Loucy (cell line): ENCODE measurements around the gene CYP4F11.

Experiments used
- H2AFZ ChIP-seq: fragments of 200-600 bp; sonication (generic); 2 replicates; pipeline ENCODE4 v1.6.0; 2016; ENCODE audit warnings: antibody characterized with exemption, mild to moderate bottlenecking, low read length, moderate library complexity
- H3F3A ChIP-seq: fragments of 200-600 bp; 2 replicates; pipeline ENCODE4 v1.6.0; 2016; ENCODE audit warnings: antibody characterized with exemption, low read depth, mild to moderate bottlenecking
- H3K27me3 ChIP-seq: fragments of 200-600 bp; sonication (generic); 2 replicates; pipeline ENCODE4 v1.6.1; 2014; ENCODE audit warnings: low read length, mild to moderate bottlenecking; ENCODE audit not compliant: insufficient read depth, poor library complexity, severe bottlenecking
- H3K36me3 ChIP-seq: fragments of 200-600 bp; sonication (generic); 2 replicates; pipeline ENCODE4 v1.6.1; 2016; ENCODE audit warnings: low read length; ENCODE audit not compliant: insufficient read depth
- H3K4me1 ChIP-seq: fragments of 200-600 bp; sonication (generic); 2 replicates; pipeline ENCODE4 v1.5.1; 2014; ENCODE audit warnings: low read length, mild to moderate bottlenecking; ENCODE audit not compliant: insufficient read depth, poor library complexity, severe bottlenecking
- H3K4me2 ChIP-seq: fragments of 200-600 bp; sonication (generic); 2 replicates; pipeline ENCODE4 v1.6.0; 2014; ENCODE audit warnings: antibody characterized with exemption, low read length, low read depth, mild to moderate bottlenecking; ENCODE audit not compliant: poor library complexity, severe bottlenecking
- H3K4me3 ChIP-seq: fragments of 200-600 bp; sonication (generic); 2 replicates; pipeline ENCODE4 v1.5.1; 2014; ENCODE audit warnings: low read length, mild to moderate bottlenecking, mixed read lengths; ENCODE audit not compliant: poor library complexity, severe bottlenecking
- H3K79me2 ChIP-seq: fragments of 200-600 bp; sonication (generic); 2 replicates; pipeline ENCODE4 v1.6.1; 2014; ENCODE audit warnings: low read length; ENCODE audit not compliant: insufficient read depth
- H3K9ac ChIP-seq: fragments of 200-600 bp; sonication (generic); 2 replicates; pipeline ENCODE4 v1.6.0; 2014; ENCODE audit warnings: mild to moderate bottlenecking, low read depth, low read length, moderate library complexity; ENCODE audit not compliant: poor library complexity, severe bottlenecking
- H3K9me2 ChIP-seq: fragments of 200-600 bp; sonication (generic); replicated peaks from 2 replicates; pipeline ENCODE4 v1.6.1; 2016; ENCODE audit warnings: low read depth, low read length, mixed read lengths
- H3K9me3 ChIP-seq: fragments of 200-600 bp; sonication (generic); 2 replicates; pipeline ENCODE4 v1.6.1; 2014; ENCODE audit warnings: mild to moderate bottlenecking, antibody characterized with exemption, low read length, low read depth; ENCODE audit not compliant: insufficient read depth
- H4K20me1 ChIP-seq: fragments of 200-600 bp; sonication (generic); 2 replicates; pipeline ENCODE4 v1.6.0; 2014; ENCODE audit warnings: antibody characterized with exemption, low read length, mild to moderate bottlenecking; ENCODE audit not compliant: insufficient read depth, poor library complexity, severe bottlenecking
- EZH2phosphoT487 ChIP-seq: fragments of 200-600 bp; IDR thresholded peaks from 2 replicates; pipeline ENCODE4 v1.6.1; 2018; ENCODE audit warnings: antibody characterized with exemption, mild to moderate bottlenecking, moderate library complexity, borderline replicate concordance
- TF ChIP-seq, protein P1 (sequence below): fragments of 200-600 bp; sonication (generic); conservative IDR thresholded peaks from 2 replicates; pipeline ENCODE4 v1.5.1; 2014; ENCODE audit warnings: mild to moderate bottlenecking, antibody characterized with exemption, low read length

The CYP4F11 gene

DNA sequence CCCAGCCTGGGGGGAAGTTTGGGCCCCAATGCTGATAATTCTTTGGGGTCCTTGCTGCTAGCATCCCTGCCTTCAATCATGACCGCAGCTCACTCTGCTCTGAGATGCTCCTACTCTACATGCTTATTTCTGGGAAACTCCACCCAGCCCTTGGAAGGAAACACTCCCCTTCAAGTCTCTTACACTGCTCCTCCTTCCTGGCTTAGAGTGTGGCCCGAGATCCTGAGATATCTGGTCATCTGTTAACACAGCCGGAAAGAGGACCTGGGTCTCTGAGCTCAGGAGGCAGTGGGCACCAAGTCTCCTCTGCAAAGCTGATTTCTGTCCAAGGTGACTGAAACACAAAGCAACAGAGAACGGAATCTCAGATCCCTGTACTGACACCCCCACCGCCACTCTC lies 69.5 kb downstream of the CYP4F11 start:
- Histone ChIP-seq H4K20me1 (no peaks in the 10 kb centered on the region), H3F3A (peaks cover 5% of the 10 kb centered on the region; the same call in 1 of the 2 replicates), H3K4me1 (peaks cover 24% of the 10 kb centered on the region), H3K4me3 (no peak overlapping the region), H3K36me3 (no peaks in the 10 kb centered on the region), H3K9ac (no peak overlapping the region), H3K4me2 (no peak overlapping the region), H2AFZ (no peak overlapping the region), H3K27me3 (no peaks in the 10 kb centered on the region), H3K79me2 (no peaks in the 10 kb centered on the region), H3K9me3 (no peaks in the 10 kb centered on the region), H3K9me2 (no peaks in the 10 kb centered on the region)
- no peak for TF ChIP-seq EZH2phosphoT487
- TF ChIP-seq, protein P1, sequence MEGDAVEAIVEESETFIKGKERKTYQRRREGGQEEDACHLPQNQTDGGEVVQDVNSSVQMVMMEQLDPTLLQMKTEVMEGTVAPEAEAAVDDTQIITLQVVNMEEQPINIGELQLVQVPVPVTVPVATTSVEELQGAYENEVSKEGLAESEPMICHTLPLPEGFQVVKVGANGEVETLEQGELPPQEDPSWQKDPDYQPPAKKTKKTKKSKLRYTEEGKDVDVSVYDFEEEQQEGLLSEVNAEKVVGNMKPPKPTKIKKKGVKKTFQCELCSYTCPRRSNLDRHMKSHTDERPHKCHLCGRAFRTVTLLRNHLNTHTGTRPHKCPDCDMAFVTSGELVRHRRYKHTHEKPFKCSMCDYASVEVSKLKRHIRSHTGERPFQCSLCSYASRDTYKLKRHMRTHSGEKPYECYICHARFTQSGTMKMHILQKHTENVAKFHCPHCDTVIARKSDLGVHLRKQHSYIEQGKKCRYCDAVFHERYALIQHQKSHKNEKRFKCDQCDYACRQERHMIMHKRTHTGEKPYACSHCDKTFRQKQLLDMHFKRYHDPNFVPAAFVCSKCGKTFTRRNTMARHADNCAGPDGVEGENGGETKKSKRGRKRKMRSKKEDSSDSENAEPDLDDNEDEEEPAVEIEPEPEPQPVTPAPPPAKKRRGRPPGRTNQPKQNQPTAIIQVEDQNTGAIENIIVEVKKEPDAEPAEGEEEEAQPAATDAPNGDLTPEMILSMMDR: no peak

GRCh38 chr19:15863272-15863671 lies 71.1 kb downstream of the CYP4F11 start:
- no peaks in the 10 kb centered on the region for H4K20me1 ChIP-seq
- H3K4me2 ChIP-seq: no peak overlapping the region
- no peaks in the 10 kb centered on the region for H3K9me3 ChIP-seq
- TF ChIP-seq, protein P1: no peak
- no peak for TF ChIP-seq EZH2phosphoT487
- no peaks in the 10 kb centered on the region for H3K9me2 ChIP-seq
- H3K27me3 ChIP-seq: no peaks in the 10 kb centered on the region
- H3F3A ChIP-seq: no peaks in the 10 kb centered on the region
- no peak overlapping the region for H3K4me3 ChIP-seq
- peaks cover 11% of the 10 kb centered on the region for H3K4me1 ChIP-seq
- no peaks in the 10 kb centered on the region for H3K79me2 ChIP-seq
- H2AFZ ChIP-seq: no peak overlapping the region
- H3K36me3 ChIP-seq: no peaks in the 10 kb centered on the region
- H3K9ac ChIP-seq: no peak overlapping the region

GRCh38 chr19:15862444-15862843 lies 71.9 kb downstream of the CYP4F11 start:
- H3K36me3 ChIP-seq: no peaks in the 10 kb centered on the region
- no peaks in the 10 kb centered on the region for H4K20me1 ChIP-seq
- peaks cover 3% of the 10 kb centered on the region for H3K4me1 ChIP-seq
- H3K9ac ChIP-seq: no peak overlapping the region
- no peaks in the 10 kb centered on the region for H3K27me3 ChIP-seq
- no peak overlapping the region for H3K4me2 ChIP-seq
- no peaks in the 10 kb centered on the region for H3K9me2 ChIP-seq
- no peaks in the 10 kb centered on the region for H3K79me2 ChIP-seq
- H3K9me3 ChIP-seq: no peaks in the 10 kb centered on the region
- TF ChIP-seq EZH2phosphoT487: no peak
- TF ChIP-seq, protein P1: no peak
- no peaks in the 10 kb centered on the region for H3F3A ChIP-seq
- no peak overlapping the region for H2AFZ ChIP-seq
- no peak overlapping the region for H3K4me3 ChIP-seq
